ENCODE measurements around the gene GLG1. TPM values are rescaled to one million over a fixed set of nuclear protein-coding genes. Genes with fewer than 3 reads are reported as not detected.
"Not testable (repeated sequence)": the region's sequence is repeated elsewhere in the genome, so short reads cannot be mapped to it uniquely, and the experiment has no call there.

The GLG1 gene
- total RNA-seq, result 59.5 and 72.1 TPM in 2 replicates

- H3K4me3 ChIP-seq (ENCODE audit: low read depth, low read length), result peak within 1 kb of the TSS; percentile 79
- DNase-seq (ENCODE audit: low read depth), result no peak
- no peak for TF ChIP-seq CTCF (conservative IDR thresholded peaks at IDR 0.05; ENCODE audit: low read depth, low read length)
Measured at GRCh38 chr16:74606521-74607309, at the start of gene GLG1. GLG1 (minus strand) TSS chr16:74607114; CDS start chr16:74607094, 20 bp downstream.

- DNase-seq (ENCODE audit: low read depth), result no peak
- H3K4me3 ChIP-seq (ENCODE audit: low read depth, low read length), result no peak overlapping the region
- no peak for TF ChIP-seq CTCF (conservative IDR thresholded peaks at IDR 0.05; ENCODE audit: low read depth, low read length)
Measured at GRCh38 chr16:74654536-74655050, 47.7 kb upstream of the GLG1 start.

GRCh38 chr16:74652883-74653282, 46.0 kb upstream of the GLG1 start:
- not testable (repeated sequence) for H3K4me3 ChIP-seq (ENCODE audit: low read depth, low read length); DNase-seq (ENCODE audit: low read depth)

DNA sequence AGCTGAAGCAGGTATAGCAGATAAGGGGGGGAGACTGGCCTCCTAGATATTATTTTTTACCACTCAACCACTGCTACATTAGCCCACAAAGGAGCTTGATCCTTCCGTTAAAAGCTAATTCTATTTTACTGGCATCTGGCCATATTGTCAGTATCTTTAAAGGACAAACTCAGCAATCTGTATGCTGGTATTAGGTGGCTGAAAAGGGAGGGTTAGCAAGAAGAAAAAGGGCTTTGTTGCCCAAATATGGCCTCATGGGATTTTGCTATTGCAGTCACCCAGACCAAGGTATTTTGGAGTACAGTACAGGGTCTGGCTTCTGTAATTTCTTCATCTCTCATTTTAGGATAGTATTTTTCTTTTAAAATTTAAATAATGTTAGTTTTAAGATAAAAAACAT, 45.3 kb upstream of the GLG1 start:
- H3K4me3 ChIP-seq (ENCODE audit: low read depth, low read length), result no peak overlapping the region
- TF ChIP-seq CTCF (conservative IDR thresholded peaks at IDR 0.05; ENCODE audit: low read depth, low read length), result no peak
- no peak for DNase-seq (ENCODE audit: low read depth)

DNA sequence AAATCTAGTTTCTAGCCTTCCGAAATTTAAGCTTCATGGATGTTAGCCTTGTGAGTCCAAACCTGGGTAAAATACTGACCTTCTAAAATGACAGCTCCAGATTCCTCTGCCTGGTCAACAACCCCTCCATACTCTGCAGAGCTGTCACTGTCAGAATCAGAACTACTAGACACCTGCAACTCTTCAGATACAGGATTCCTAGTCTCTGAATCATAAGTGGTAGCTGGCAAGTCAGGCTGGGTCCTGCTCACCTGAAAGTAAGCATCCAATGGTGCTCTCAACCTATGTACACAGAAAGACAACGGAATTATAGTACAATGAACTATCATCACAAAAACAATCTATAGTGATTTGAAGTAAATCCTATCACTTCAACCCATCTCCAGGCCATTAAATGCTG, 44.9 kb upstream of the GLG1 start:
- H3K4me3 ChIP-seq (ENCODE audit: low read depth, low read length), result no peak overlapping the region
- no peak for TF ChIP-seq CTCF (conservative IDR thresholded peaks at IDR 0.05; ENCODE audit: low read depth, low read length)
- no peak for DNase-seq (ENCODE audit: low read depth)

DNA sequence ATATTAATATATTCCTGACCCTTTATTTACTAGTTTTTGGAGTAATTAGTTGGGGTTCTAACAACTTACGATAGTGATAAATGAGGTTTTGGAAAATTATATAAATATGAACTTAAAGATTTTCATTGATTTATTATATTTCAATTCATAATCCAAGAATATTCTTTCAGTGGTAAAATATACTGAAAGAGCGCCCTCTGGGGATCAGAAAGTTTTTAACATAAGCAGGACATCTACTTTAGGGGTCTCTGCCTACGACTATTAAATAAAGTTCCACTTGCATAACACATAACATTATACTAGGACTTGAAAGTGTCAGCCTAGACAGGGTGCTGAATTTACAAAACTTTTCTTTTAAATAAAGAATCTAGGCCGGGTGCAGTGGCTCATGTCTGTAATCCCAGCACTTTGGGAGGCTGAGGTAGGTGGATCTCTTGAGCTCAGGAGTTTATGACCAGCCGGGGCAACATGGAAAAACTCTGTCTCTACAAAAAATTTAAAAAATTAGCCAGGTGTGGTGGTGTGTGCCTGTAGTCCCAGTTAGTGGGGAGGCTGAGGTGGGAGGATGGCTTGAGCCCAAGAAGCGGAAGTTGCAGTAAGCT, 44.2 kb upstream of the GLG1 start:
- no peak overlapping the region for H3K4me3 ChIP-seq (ENCODE audit: low read depth, low read length)
- DNase-seq (ENCODE audit: low read depth), result no peak
- TF ChIP-seq CTCF (conservative IDR thresholded peaks at IDR 0.05; ENCODE audit: low read depth, low read length), result peak; percentile 59

DNA sequence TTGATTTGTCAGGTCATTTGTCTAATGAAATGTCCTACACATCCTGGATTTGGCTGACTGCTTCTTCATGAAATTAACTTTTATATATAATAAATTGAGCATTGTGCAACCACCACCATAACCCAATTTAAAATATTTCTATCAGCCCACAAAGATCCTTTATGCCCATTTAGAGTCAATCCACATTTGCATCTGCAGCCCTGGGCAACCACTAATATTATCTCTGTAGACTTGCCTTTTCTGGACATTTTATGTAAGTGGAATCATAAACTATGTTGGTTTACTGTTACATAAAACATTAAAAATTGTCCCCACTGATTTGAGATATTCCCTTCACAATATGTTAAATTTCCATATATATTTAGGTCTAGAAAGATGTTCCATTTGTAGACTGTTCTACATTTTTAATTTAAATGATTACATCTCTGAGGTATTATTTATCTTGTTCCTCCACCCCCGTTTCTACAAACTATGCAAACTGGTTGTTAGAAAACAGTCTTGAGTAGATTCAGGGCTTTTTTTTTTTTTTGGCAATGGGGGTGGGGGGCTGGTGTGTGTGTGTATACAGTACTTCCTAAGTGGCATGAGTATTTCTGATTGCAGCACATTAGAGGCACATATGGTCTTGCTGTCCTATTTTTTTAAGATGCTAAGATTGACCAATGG, 43.1 kb upstream of the GLG1 start:
- no peak for DNase-seq (ENCODE audit: low read depth)
- no peak overlapping the region for H3K4me3 ChIP-seq (ENCODE audit: low read depth, low read length)
- no peak for TF ChIP-seq CTCF (conservative IDR thresholded peaks at IDR 0.05; ENCODE audit: low read depth, low read length)
